SKM-1 (cell line): ENCODE results near the gene SGMS1.
"Not testable (repeated sequence)": the region's sequence is repeated elsewhere in the genome, so short reads cannot be mapped to it uniquely, and the experiment has no call there.

Source experiments
- DNase-seq: peaks from one replicate; lab custom pipeline; 2025; ENCODE audit not compliant: unreplicated experiment; lab: John Stamatoyannopoulos, UW

SGMS1 gene

DNA sequence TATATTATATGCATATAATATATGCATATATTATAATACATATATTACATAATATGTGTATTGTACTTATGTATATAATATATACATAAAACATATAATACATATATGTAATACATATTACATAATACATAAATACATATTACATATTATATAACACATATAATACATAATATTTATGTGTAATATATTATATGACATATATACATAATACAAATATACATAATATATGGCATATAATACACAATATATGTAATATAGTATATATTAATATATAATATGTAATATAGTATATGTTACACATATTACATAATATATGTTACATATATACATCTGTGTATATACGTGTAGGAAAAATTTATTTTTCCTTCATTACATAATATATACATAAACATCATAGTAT lies 63.4 kb downstream of the SGMS1 start:
- no peak for DNase-seq

DNA sequence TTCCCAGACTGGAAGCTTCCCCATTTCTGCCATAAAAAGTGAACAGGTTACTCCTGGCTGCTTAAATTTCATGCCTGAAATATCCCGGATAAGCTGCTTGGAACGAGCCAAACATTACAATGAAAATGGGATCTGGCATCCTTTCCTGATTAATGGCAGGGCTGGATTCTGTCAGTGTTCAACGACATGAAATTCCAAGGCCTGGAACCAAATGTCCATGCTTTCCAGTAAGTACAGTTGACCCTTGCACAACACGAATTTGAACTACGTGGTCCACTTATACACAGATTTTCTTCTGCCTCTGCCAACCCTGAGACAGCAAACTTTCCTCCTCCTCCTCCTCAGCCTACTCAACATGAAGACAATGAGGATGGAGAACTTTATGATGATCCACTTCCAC lies 65.4 kb downstream of the SGMS1 start:
- DNase-seq, result no peak

DNA sequence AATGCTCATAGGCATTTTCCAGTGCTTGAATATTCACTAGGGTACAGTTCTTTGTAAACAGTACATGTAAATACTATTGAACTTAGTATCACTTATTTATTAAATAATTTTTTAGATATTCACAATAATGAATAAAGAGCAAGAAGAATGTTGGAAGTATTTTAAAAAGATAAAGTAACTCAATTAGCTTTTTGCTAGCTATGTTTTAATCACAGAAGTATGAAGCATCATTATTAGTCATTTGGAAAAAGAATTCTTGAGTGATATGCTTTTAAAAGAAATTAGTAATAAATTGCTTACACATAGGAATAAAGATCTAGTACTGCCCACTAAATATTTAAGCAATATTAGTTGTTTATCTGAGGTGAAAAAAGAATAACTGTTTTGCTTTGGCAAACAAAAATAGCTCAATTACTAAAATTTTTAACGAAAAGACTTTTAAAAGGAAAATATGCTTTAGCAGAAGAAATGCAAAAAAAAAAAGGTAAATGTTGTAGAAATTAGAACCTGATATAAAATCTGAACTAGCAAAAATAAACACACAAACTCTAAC lies 66.5 kb downstream of the SGMS1 start:
- DNase-seq, result no peak

DNA sequence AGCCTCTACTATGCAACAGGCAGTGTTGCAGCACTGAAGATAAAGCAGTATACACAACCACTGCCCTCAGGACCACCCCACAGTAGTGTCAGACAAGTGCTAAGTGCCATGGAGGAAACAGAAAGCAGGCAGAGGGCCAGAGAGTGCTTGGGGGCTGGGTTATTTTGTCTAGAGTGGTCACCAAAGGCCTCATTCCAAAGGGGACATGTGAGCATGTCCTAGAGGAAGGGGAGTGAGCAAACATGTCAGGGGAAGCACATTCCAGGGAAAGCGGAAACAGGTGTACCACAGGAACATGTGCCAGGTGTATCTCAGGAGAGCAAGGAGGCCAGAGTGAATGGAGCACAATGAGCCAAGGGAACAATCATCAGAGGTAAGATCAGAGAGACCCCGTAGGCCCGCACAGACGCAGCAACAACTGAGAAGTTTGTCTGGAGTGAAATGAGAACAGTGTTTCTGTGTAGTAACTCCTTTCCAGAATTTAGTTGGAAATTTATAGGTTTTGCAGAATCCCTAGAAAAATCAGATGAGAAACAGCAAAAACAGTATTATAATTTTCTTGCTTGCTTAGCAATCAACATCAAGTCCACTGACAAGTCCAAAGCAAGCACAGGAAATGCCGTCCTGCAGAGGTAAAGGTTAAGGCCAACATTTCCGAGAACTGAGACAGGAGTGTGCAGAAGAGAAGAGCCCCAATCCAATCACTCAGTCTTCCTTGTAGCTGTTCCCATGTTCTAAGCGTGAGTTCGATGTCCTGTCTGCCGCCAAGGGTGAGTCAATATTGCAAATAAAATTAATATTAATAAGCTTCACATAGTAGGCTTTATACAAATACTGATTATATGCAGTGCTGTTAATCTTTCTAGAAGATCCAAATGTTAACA lies 67.3 kb downstream of the SGMS1 start:
- DNase-seq, result no peak

DNA sequence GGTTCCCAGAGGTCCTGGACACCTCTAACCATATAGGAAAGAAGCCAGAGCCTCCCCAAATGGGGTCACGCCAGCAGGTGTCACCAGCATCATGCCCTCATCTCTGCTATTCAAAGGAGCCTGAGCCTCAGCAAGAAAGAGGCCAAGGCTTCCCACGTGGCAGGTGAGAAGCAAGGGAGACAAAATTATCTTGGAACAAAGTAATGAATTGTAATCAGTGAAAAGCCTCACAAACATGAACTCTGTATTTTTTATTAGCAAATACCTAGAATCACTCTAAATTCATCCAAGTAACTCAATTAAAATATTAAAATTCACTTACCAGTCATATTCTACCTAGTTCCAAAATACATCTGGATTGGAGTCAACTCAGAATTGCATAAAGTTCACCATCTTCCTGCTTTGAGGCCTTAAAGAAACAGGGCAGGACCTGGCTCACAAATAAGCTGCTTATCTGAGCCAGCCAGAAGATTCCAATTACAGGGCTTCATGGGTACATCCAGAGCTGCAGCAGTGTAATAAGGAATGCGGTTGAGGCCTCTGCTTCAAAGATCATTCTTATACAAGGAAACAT lies 68.7 kb downstream of the SGMS1 start:
- no peak for DNase-seq

DNA sequence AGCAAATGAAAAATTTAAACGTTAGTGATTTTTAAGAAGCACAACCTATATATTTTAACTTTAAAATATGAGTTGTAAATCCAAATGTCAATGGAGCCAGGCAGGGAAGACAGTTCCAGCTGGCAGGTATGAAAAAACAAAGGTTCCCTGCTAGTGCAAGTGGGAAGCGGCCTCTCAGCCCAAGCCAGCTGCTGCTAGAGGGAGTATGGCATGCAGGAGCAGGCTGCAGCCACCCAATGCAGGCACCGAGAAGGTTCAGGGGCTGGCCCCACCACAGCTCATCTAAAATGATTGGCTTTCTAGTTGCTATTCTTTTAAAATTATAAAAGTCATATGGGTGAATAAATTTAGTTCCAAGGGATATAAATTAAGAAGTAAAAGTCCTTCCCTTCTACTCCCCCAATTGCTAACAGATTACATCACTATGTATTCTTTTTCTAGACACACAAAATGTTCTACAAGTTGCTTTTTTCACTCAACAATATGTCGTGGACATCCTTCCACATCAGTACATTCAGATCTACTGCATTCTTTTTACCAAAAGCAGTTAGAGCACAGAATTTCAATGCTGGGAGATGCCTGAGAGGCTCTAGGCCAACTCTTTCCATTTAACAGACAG lies 69.3 kb downstream of the SGMS1 start:
- DNase-seq, result no peak

DNA sequence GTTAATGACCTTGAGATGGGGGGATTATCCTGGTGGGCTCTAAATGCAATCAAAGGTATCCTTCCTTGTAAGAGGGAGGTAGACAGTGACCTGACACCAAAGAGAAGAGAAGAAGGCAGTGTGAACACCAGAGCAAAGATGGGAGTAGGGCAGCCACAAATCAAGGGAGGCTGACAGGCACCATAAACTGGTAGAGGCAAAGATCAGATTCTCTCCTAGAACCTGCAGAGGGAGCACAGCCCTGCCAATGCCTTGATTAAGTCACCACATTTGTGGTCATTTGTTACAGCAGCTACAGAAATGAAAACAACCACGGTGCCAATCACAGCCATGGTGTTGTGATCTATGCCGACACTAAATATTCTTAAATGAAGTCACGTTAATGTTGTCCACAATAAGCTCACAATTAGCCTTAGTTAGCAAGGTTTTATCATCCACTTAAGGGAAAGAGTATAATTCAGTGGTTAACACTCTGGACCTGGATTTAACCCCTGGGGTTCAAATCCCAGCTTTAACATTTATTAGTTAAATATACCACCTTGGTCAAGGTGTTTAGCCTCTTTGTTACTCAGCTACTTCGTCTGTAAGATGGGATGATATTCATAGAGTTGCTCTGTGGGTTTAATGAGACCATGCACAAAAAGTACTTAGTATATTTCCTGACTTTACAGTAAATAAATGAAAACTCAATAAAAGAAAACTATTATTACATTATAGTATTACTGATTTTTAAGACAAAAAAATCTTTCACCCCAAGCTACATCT lies 70.8 kb downstream of the SGMS1 start:
- DNase-seq, result no peak

DNA sequence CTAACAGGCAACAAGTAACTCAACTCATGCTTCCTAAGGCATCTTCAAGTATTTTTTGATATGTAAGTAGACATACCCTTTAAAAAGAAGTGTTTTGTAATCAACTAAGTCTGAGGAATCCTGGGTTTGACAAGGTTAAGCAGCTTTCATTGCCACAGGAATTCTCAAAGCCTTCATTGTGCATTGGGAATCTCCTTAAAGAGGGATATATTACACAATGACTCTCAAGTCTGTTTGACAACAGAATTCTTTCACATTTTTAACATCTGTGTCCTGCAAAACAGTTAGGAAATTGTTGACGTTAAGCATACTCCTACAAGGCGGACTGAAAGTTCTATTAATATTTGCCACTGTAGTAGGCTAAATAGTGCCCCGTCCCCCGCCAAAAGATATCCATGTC lies 71.4 kb downstream of the SGMS1 start:
- DNase-seq, result no peak

DNA sequence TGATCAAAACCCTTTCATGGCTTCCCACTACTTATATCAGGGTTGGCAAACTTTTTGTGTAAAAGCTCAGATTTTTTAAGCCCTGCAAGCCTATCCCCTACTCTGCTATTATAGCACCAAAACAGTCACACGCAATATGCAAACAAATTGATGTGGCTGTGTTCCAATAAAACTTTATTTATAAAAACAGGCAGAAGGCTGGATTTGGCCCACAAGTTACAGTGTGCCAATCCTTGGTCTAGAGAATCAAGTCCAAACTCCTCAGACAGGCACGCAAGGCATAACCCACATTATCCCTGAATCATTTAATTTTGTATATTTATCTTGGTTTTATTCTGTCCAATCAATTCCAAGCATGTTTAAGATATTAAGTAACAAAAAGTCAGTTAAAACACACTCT lies 71.9 kb downstream of the SGMS1 start:
- DNase-seq, result no peak

DNA sequence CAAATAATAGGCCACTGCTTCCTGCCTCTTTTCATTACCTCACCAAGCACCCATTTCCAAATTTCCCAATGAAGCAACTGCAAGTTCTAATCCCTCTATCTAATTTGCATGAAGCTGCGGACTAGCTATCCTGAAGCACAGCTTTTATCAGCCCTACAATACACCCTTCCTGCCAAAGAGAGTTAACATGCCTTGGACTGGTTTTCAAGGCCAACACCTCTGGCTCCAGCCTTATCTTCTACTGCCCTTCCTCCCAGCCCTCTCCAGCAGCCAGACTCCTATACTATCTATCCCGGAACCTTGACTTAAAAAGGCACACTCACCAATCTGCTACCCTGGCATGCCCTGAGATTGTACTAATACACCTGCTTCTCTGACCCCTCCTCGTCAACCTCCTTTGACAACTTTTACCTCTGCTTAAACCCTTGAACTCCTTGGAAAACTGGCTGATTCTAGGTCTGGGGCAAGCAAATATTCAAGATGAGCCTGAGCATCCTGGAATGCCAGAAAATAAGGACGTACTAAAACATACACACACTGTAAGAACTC lies 73.4 kb downstream of the SGMS1 start:
- no peak for DNase-seq

DNA sequence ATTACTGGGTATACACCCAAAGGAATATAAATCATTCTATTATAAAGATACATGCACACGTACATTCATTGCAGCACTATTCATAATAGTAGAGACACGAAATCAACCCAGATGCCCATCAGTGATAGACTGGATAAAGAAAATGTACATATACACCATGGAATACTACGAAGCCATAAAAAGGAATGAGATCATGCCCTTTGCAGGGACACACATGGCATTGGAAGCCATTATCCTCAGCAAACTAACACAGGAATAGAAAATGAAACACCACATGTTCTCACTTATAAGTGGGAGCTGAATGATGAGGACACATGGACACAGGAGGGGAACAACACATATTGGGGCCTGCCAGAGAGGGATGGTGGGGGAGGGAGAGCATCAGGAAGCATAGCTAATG lies 74.6 kb downstream of the SGMS1 start:
- not testable (repeated sequence) for DNase-seq

DNA sequence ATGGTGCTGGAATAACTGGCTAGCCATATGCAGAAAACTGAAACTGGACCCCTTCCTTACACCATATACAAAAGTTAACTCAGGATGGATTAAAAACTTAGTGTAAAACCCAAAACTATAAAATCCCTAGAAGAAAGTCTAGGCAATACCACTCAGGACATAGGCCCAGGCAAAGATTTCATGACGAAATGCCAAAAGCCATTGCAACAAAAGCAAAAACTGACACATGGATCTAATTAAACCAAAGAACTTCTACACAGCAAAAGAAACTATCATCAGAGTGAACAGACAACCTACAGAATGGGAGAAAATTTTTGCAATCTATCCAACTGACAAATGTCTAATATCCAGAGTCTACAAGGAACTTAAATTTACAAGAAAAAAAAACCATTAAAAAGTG lies 75.3 kb downstream of the SGMS1 start:
- DNase-seq, result not testable (repeated sequence)

DNA sequence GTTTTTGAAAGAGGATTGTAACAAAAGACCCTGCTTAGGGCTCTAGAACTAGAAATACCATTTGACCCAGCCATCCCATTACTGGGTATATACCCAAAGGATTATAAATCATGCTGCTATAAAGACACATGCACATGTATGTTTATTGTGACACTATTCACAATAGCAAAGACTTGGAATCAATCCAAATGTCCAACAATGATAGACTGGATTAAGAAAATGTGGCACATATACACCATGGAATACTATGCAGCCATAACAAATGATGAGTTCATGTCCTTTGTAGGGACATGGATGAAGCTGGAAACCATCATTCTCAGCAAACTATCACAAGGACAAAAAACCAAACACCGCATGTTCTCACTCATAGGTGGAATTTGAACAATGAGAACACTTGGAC lies 77.5 kb downstream of the SGMS1 start:
- DNase-seq, result not testable (repeated sequence)

DNA sequence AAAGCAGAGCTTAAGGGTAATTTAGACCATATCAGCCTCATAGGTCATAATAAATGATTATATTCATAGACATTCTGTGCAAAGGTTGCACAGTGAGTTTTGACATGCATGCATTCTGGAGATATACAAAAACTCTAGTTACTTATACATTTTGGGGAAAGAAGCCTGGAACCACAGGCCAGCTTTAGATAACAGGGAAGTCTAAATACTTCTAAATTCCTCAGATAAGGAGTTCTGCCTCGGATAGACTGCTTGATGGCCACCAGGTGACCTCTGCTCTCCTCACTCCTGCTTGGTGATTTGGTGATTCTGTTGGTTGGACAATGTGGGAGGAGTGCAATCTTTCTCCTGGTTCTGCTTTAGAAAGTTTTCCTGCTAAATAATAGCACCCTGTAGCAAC lies 77.9 kb downstream of the SGMS1 start:
- DNase-seq, result no peak

DNA sequence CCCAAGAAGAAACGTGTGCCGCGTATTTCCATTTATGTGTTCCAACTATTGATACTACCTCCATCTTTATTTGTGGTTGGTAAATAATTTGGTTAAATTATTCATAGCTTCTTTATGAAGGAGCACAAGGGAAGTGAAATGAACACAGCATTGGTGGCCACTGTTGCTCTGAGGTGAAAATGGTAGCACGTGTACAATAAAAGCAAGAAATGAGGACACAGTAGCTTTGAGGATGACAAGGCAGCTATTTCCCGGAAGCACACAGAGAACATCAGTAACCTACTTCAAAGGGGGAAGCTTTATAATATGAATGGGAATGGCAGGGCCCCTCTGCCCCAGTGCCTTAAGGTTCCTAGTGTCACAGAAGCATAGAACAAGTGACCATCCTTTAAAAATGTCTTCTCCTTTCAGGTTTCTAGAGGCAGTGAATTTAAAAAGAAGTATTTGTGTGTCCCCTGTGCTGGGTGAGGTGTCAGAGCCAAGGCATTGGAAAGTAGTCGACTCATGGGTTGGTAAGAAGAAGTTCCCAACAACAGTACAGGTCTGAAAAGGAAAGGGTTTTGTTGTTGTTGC lies 78.8 kb downstream of the SGMS1 start:
- no peak for DNase-seq

DNA sequence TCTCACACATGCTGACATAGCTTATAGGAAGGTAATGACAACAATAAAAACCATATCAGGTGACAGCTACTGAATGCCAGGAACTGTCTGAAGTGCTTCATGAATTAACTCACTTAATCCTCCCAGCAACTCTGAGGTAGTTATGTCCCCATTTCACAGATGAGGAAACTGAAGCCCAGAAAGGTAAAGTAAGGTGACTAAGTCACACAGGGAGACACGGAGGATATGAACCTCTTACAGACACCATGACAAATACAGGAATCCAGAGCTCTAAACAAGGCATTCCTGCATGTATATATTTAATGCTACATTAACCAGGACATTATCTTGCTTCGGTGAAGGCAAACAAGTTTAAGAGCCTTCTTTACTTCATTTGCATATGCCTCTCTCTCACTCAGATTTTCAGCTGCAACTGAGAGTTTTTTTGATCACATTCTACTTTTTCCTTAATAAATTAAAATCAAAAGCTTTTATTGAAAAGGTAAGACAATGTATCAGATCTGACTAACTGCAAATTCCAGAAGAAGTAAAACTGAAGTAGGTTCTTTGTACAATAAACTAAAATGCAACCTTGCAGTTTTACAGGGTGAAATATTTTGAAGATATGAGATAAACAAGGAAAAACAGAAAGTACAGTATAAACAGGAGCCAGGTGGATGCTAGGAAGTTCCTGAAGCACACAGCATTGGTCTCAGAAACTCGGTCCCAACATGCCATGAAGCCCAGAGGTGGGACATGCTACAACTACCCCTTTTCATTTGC lies 79.5 kb downstream of the SGMS1 start:
- DNase-seq, result no peak

DNA sequence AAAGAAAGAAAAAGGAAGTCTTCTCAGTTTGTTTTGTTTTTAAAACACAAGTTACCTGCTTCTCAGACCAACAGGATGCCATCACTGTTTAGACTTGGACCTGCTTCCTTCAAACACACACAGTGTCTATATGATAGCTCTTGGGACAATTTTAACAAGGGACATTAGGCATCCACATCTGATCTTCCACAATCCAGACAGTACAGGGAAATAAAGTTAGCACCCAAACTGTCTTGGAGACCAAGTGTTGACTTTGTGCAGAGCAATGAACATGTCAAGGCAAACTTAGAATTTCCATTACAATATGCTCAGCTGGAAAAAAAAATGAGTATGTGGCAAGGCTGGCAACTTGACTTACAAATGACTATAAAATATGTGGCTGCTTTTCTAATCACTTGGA lies 80.9 kb downstream of the SGMS1 start:
- DNase-seq, result no peak

DNA sequence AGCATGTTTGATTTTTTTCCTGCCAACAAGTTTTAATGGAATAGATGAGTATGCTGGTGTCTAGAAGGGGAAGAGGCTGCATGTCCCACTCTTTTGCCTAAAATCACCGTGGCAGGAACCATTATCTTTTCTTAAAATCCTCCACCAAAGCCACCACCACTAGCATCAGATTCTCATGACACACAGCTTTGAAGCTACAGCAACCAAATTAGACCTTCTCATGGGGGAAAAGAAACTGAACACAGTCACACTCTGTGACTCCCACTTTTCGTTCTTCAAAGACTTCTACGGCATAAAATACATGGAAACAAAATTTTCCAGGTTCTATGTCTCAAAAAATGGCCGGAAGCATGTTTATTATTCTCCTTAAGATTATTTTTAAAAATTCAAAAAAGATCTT lies 81.8 kb downstream of the SGMS1 start:
- DNase-seq, result no peak

DNA sequence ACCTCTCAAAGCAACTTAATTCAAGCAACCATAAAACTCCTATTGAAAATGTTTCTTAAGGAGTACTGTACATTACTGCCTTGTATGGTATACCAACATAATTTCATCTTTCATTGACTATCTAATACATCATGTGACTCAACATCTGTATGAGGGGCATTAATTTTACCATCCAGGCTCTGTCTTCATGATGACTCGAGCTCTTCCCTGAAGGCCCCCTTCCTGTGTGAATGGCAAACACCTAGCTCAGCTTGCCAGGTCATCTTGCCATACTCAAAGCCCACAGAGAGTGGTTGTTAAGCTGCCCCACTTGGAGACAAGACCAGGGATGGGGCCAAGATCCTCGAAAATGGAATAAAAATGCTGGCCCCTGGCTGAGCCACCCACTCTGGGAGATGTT lies 82.4 kb downstream of the SGMS1 start:
- no peak for DNase-seq

DNA sequence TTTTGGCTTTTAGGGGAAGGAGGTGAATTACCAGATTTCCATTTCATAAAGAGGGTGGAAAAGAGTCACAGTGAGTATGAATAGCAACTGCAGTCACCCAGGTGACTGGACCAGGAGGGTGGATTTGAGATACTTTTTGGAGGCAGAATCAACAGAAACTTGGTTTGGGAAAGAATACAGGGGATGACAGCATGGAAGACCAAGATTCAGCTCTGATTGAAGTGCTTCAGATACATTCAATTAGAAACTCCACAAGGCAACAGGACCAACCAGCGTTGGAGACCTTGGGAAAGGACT lies 83.0 kb downstream of the SGMS1 start:
- no peak for DNase-seq
